Breast epithelium (tissue), 3 donors: ENCODE results near the gene ZNF462.

Source experiments
- POLR2AphosphoS5 ChIP-seq, 3 donors: sonication (generic); formaldehyde crosslinking; IDR thresholded peaks; one replicate each; pipeline ENCODE4 v1.6.1; 2017; ENCODE audit warnings: antibody characterized with exemption in 3 of 3
- TF ChIP-seq, protein P1 (sequence below), 3 donors: fragments of 450-650 bp; IDR thresholded peaks; one replicate each; pipeline ENCODE4 v1.5.1; 2016 to 2017; ENCODE audit warnings: antibody characterized with exemption in 3 of 3, mild to moderate bottlenecking in 3 of 3, moderate library complexity in 3 of 3

DNA sequence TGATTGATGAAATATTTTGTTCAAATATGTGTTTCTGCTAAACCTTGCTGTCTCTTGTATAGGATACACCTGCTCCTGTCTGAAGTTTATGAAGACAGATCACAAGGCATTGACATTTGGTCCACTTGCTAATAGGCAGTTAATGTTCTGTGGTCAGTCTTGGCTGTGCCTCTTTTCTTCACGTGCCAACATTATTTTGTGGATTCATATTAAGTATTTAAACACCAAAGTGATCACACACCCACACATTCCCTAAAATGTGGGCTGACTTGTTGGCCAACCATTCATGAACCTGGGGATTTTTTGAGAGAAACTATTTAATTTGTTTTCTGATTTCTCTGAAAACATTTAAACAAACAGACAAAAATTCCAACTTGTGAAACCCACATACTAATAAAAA is 33.7 kb downstream of the ZNF462 start:
- TF ChIP-seq, protein P1, sequence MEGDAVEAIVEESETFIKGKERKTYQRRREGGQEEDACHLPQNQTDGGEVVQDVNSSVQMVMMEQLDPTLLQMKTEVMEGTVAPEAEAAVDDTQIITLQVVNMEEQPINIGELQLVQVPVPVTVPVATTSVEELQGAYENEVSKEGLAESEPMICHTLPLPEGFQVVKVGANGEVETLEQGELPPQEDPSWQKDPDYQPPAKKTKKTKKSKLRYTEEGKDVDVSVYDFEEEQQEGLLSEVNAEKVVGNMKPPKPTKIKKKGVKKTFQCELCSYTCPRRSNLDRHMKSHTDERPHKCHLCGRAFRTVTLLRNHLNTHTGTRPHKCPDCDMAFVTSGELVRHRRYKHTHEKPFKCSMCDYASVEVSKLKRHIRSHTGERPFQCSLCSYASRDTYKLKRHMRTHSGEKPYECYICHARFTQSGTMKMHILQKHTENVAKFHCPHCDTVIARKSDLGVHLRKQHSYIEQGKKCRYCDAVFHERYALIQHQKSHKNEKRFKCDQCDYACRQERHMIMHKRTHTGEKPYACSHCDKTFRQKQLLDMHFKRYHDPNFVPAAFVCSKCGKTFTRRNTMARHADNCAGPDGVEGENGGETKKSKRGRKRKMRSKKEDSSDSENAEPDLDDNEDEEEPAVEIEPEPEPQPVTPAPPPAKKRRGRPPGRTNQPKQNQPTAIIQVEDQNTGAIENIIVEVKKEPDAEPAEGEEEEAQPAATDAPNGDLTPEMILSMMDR (IDR thresholded peaks at IDR 0.05): no peak
- no peak for TF ChIP-seq POLR2AphosphoS5 (IDR thresholded peaks at IDR 0.05)
